ENCODE results near the gene SLC43A1. TPM values are rescaled to one million over a fixed set of nuclear protein-coding genes. Genes with fewer than 3 reads are reported as not detected.

Gene SLC43A1
- total RNA-seq, 2 experiments from 2014 or later = 27.6 to 28.7 TPM

- Mint-ChIP-seq H3K4me1 (no peaks in the 10 kb centered on the region), H3K27ac (no peak overlapping the region), H3K27me3 (no peaks in the 10 kb centered on the region), H3K4me3 (no peak overlapping the region), H3K36me3 (ENCODE audit: low read depth) (no peaks in the 10 kb centered on the region), H3K9me3 (ENCODE audit: low read depth) (no peaks in the 10 kb centered on the region)
- no peak for DNase-seq
- CTCF ChIA-PET = interaction anchor here (0.5 to 2.9 kb wide), 5 partner anchors 14 to 119 kb away, joined by 3 to 22 read pairs (median 3); no protein-coding TSS in a partner anchor
- no peak for ATAC-seq
- intact Hi-C loops (cut with DNase I, micrococcal nuclease) = no loop called here
- POLR2A ChIA-PET = no interaction called here
Observed at GRCh38 chr11:57440744-57441414, 74.6 kb downstream of the SLC43A1 start.

DNA sequence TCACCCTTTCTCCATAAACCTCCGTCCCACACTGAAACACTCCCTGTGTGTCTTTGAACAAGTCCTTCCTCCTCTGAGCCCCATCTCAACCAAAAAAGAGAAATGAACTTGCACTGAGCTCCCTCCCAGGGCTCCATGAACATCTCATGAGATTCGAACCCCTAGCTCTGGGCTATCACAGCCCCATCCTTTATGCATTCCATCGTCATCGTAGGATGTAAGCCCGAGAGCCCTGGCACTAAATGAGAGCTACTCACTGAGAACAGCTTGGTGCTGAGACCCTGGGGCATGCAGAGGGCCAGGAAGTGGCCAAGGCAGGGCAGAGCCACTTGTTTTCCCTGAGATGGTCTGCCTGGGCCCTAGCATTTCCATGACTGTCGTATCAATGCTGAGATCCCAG lies 75.7 kb downstream of the SLC43A1 start:
- intact Hi-C loops (cut with DNase I, micrococcal nuclease) = no loop called here
- POLR2A ChIA-PET = interaction anchor here (0.8 kb wide), 1 partner anchor 1208 kb away, joined by 3 read pairs; no protein-coding TSS in a partner anchor
- no peaks in the 10 kb centered on the region for H3K27me3 Mint-ChIP-seq
- H3K9me3 Mint-ChIP-seq (ENCODE audit: low read depth) = no peaks in the 10 kb centered on the region
- H3K4me3 Mint-ChIP-seq = no peak overlapping the region
- no peaks in the 10 kb centered on the region for H3K4me1 Mint-ChIP-seq
- no peak for ATAC-seq
- H3K27ac Mint-ChIP-seq = no peak overlapping the region
- no peaks in the 10 kb centered on the region for H3K36me3 Mint-ChIP-seq (ENCODE audit: low read depth)
- DNase-seq = no peak
- CTCF ChIA-PET = interaction anchor here (0.6 kb wide), 1 partner anchor 26 kb away, joined by 3 read pairs; no protein-coding TSS in a partner anchor

DNA sequence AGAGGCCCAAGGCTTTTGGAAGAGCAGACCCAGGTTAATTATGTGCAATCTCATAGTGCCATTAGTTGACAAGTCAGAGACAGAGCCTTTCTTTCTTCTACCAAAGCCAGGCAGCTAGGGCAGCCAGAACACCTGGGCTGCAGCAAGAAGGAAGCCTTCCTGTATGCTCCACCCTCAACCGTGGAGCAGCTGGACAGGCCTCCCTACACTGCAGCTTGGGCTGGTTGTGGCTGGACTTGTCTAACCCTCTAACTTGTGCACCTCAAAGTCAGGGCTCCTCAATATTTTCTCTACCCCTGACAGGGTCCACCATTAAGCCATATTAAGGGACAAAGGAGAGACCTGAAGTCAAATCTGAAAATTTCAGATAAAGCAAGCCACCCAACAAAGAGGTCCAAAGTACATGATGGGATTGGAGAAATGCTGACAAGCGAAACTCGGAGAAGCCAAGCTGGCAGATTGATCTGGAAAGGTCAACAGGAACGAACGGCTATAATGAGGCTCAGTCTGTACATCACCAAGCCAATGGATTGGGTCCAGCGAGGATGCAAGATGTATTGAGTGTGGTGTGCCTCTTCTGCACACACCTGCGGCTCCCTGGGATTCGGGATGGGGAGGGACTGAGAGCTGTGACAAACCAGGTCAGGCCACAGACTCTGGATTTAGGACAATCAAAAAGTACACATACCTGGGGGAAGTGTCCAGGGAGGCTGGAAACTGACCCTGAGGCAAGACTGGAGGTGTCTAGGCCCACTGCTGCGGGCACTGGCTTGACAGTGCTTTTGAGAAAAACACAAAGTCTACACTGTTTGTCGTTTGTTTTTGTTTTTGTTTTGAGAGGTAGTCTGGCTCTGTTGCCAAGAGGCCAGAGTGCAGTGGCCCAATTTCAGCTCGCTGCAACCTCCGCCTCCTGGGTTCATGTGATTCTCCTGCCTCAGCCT lies 76.9 kb downstream of the SLC43A1 start:
- Mint-ChIP-seq H3K36me3 (ENCODE audit: low read depth) (no peaks in the 10 kb centered on the region), H3K4me3 (no peak overlapping the region), H3K27ac (no peak overlapping the region), H3K4me1 (no peaks in the 10 kb centered on the region), H3K27me3 (no peaks in the 10 kb centered on the region), H3K9me3 (ENCODE audit: low read depth) (no peaks in the 10 kb centered on the region)
- POLR2A ChIA-PET = no interaction called here
- intact Hi-C loops (cut with DNase I, micrococcal nuclease) = no loop called here
- DNase-seq = no peak
- CTCF ChIA-PET = no interaction called here
- no peak for ATAC-seq

- H3K4me3 Mint-ChIP-seq = no peak overlapping the region
- no peaks in the 10 kb centered on the region for H3K9me3 Mint-ChIP-seq (ENCODE audit: low read depth)
- intact Hi-C loops (cut with DNase I, micrococcal nuclease) = no loop called here
- H3K27ac Mint-ChIP-seq = no peak overlapping the region
- H3K27me3 Mint-ChIP-seq = no peaks in the 10 kb centered on the region
- CTCF ChIA-PET = interaction anchor here (1.1 to 1.6 kb wide), 3 partner anchors 8 to 19 kb away, joined by 3 to 4 read pairs (median 4); no protein-coding TSS in a partner anchor
- H3K4me1 Mint-ChIP-seq = peaks cover 2% of the 10 kb centered on the region
- no peaks in the 10 kb centered on the region for H3K36me3 Mint-ChIP-seq (ENCODE audit: low read depth)
- ATAC-seq (no peak), DNase-seq (no peak)
- POLR2A ChIA-PET = interaction anchor here (0.6 kb wide), 1 partner anchor 208 kb away, joined by 4 read pairs; no protein-coding TSS in a partner anchor
Observed at GRCh38 chr11:57436031-57436430, 79.5 kb downstream of the SLC43A1 start.

- ATAC-seq = no peak
- DNase-seq = no peak
- H3K4me3 Mint-ChIP-seq = no peak overlapping the region
- peaks cover 2% of the 10 kb centered on the region for H3K4me1 Mint-ChIP-seq
- POLR2A ChIA-PET = no interaction called here
- intact Hi-C loops (cut with DNase I, micrococcal nuclease) = no loop called here
- CTCF ChIA-PET = interaction anchor here (0.8 to 1.3 kb wide), 5 partner anchors 8 to 76 kb away, joined by 3 to 4 read pairs (median 3); no protein-coding TSS in a partner anchor
- H3K27me3 Mint-ChIP-seq = no peaks in the 10 kb centered on the region
- no peaks in the 10 kb centered on the region for H3K9me3 Mint-ChIP-seq (ENCODE audit: low read depth)
- no peaks in the 10 kb centered on the region for H3K36me3 Mint-ChIP-seq (ENCODE audit: low read depth)
- H3K27ac Mint-ChIP-seq = no peak overlapping the region
Observed at GRCh38 chr11:57434640-57435546, 80.6 kb downstream of the SLC43A1 start.

Other genes starting within 250 kb of the SLC43A1 start
- 10 to 100 TPM; 19.1 to 21.6 TPM for gene TNKS1BP1, start 190.8 kb downstream of the SLC43A1 start, total RNA-seq
- 100 to 1,000 TPM; 279 to 296 TPM for gene SSRP1, start 179.8 kb downstream of the SLC43A1 start, total RNA-seq
- not detected for gene P2RX3, start 177.3 kb downstream of the SLC43A1 start, total RNA-seq
- gene PRG3, start 134.6 kb downstream of the SLC43A1 start, total RNA-seq = not detected
- gene PRG2, start 125.1 kb downstream of the SLC43A1 start, total RNA-seq = 1 to 10 TPM in 1 of 2 experiments, under 1 TPM in 1; 0.98 to 1.6 TPM
- gene SLC43A3, start 88.6 kb downstream of the SLC43A1 start, total RNA-seq = 100 to 1,000 TPM; 268 to 333 TPM
- gene RTN4RL2, start 55.2 kb downstream of the SLC43A1 start, total RNA-seq = under 1 TPM; 0.33 to 0.39 TPM
- gene TIMM10, start 15.1 kb upstream of the SLC43A1 start, total RNA-seq = 100 to 1,000 TPM; 124 to 158 TPM
- gene SMTNL1, start 21.9 kb upstream of the SLC43A1 start, total RNA-seq = not detected
- gene UBE2L6, start 52.0 kb upstream of the SLC43A1 start, total RNA-seq = 100 to 1,000 TPM; 179 to 252 TPM
- under 1 TPM; 0.51 to 0.87 TPM for gene SERPING1, start 82.0 kb upstream of the SLC43A1 start, total RNA-seq
- under 1 TPM; 0.43 to 0.47 TPM for gene YPEL4, start 134.2 kb upstream of the SLC43A1 start, total RNA-seq
- gene CLP1, start 142.1 kb upstream of the SLC43A1 start, total RNA-seq = 10 to 100 TPM; 11.9 to 15.9 TPM
- gene ZDHHC5, start 152.4 kb upstream of the SLC43A1 start, total RNA-seq = 10 to 100 TPM; 46.2 to 60.0 TPM
- gene MED19, start 196.5 kb upstream of the SLC43A1 start, total RNA-seq = 10 to 100 TPM in 1 of 2 experiments, 1 to 10 TPM in 1; 8.6 to 10.6 TPM
- gene TMX2, start 196.9 kb upstream of the SLC43A1 start, total RNA-seq = 10 to 100 TPM; 59.8 to 72.5 TPM
- gene SELENOH, start 225.8 kb upstream of the SLC43A1 start, total RNA-seq = 100 to 1,000 TPM; 117 to 244 TPM
- not detected for gene BTBD18, start 236.1 kb upstream of the SLC43A1 start, total RNA-seq
- gene CTNND1, start 246.1 kb upstream of the SLC43A1 start, total RNA-seq = 1 to 10 TPM; 6.7 to 7.4 TPM